ENCODE data around the gene LCN9. TPM values are rescaled to one million over a fixed set of nuclear protein-coding genes. Genes with fewer than 3 reads are reported as not detected.

The LCN9 gene
- total and polyA plus RNA-seq, 2 experiments from 2014 or later: not detected

DNA sequence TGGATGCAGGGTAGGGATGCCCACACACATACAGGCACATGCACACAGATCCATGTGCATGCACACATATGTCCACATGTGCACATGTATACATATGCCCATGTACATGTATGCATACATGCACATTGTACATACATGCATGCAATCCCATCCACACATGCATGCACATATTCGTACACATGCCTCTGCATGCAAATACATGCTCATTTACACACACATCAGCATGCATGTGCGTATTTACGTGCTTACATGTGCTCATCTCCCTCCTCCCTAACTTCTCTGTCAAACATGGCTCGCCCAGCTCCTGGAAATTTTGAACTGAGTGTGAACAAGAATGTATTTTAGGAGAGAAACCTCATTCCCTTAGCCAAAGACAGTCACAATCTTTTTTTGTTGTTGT, 45.1 kb downstream of the LCN9 start:
- Histone ChIP-seq H3K9me2 (ENCODE audit: insufficient read depth) (no peaks in the 10 kb centered on the region), H3K36me3 (ENCODE audit: insufficient read depth) (no peaks in the 10 kb centered on the region), H3K4me3 (no peak overlapping the region), H3K4me2 (no peak overlapping the region), H3F3A (replicated peaks; ENCODE audit: low read depth) (no peaks in the 10 kb centered on the region), H4K20me1 (replicated peaks; ENCODE audit: insufficient read depth) (no peaks in the 10 kb centered on the region), H3K79me2 (replicated peaks; ENCODE audit: insufficient read depth) (no peaks in the 10 kb centered on the region), H3K4me1 (ENCODE audit: insufficient read depth) (no peaks in the 10 kb centered on the region), H3K27ac (ENCODE audit: low read depth) (no peak overlapping the region), H2AFZ (no peak overlapping the region), H3K27me3 (ENCODE audit: insufficient read depth) (no peaks in the 10 kb centered on the region)
- no peaks in the 10 kb centered on the region for H3K9me3 Mint-ChIP-seq
- ATAC-seq (no peak), DNase-seq (ENCODE audit: low spot score) (no peak)
- peaks cover 3% of the 10 kb centered on the region; the same call in 2 of the 3 replicates for H3K4me1 Mint-ChIP-seq
- H3K27me3 Mint-ChIP-seq (ENCODE audit: insufficient read depth, low read depth, poor library complexity): peaks cover 13% of the 10 kb centered on the region
- H3K4me3 Mint-ChIP-seq: no peak overlapping the region
- H3K36me3 Mint-ChIP-seq (ENCODE audit: low read depth): no peaks in the 10 kb centered on the region
- TF ChIP-seq POLR2AphosphoS5 (IDR thresholded peaks at IDR 0.05; ENCODE audit: low read depth) (no peak), STAT1 (IDR thresholded peaks at IDR 0.05; ENCODE audit: unreplicated experiment) (no peak), ZNF331 (CRISPR knock-in tag; IDR thresholded peaks at IDR 0.05; ENCODE audit: low read depth) (no peak), ZNF114 (CRISPR knock-in tag; IDR thresholded peaks at IDR 0.05) (no peak), CREB1 (CRISPR knock-in tag; IDR thresholded peaks at IDR 0.05; ENCODE audit: low read depth) (no peak), EZH2phosphoT487 (IDR thresholded peaks at IDR 0.05; ENCODE audit: unreplicated experiment) (no peak), JUNB (IDR thresholded peaks at IDR 0.05; ENCODE audit: unreplicated experiment) (no peak), NANOG (IDR thresholded peaks at IDR 0.05; ENCODE audit: borderline replicate concordance) (no peak)
- TF ChIP-seq, protein P1, sequence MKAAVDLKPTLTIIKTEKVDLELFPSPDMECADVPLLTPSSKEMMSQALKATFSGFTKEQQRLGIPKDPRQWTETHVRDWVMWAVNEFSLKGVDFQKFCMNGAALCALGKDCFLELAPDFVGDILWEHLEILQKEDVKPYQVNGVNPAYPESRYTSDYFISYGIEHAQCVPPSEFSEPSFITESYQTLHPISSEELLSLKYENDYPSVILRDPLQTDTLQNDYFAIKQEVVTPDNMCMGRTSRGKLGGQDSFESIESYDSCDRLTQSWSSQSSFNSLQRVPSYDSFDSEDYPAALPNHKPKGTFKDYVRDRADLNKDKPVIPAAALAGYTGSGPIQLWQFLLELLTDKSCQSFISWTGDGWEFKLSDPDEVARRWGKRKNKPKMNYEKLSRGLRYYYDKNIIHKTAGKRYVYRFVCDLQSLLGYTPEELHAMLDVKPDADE (IDR thresholded peaks at IDR 0.05): no peak
- TF ChIP-seq, protein P2, sequence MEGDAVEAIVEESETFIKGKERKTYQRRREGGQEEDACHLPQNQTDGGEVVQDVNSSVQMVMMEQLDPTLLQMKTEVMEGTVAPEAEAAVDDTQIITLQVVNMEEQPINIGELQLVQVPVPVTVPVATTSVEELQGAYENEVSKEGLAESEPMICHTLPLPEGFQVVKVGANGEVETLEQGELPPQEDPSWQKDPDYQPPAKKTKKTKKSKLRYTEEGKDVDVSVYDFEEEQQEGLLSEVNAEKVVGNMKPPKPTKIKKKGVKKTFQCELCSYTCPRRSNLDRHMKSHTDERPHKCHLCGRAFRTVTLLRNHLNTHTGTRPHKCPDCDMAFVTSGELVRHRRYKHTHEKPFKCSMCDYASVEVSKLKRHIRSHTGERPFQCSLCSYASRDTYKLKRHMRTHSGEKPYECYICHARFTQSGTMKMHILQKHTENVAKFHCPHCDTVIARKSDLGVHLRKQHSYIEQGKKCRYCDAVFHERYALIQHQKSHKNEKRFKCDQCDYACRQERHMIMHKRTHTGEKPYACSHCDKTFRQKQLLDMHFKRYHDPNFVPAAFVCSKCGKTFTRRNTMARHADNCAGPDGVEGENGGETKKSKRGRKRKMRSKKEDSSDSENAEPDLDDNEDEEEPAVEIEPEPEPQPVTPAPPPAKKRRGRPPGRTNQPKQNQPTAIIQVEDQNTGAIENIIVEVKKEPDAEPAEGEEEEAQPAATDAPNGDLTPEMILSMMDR (conservative IDR thresholded peaks at IDR 0.05; ENCODE audit: low read depth in 2 of 2): no peak
- TF ChIP-seq, protein P3, sequence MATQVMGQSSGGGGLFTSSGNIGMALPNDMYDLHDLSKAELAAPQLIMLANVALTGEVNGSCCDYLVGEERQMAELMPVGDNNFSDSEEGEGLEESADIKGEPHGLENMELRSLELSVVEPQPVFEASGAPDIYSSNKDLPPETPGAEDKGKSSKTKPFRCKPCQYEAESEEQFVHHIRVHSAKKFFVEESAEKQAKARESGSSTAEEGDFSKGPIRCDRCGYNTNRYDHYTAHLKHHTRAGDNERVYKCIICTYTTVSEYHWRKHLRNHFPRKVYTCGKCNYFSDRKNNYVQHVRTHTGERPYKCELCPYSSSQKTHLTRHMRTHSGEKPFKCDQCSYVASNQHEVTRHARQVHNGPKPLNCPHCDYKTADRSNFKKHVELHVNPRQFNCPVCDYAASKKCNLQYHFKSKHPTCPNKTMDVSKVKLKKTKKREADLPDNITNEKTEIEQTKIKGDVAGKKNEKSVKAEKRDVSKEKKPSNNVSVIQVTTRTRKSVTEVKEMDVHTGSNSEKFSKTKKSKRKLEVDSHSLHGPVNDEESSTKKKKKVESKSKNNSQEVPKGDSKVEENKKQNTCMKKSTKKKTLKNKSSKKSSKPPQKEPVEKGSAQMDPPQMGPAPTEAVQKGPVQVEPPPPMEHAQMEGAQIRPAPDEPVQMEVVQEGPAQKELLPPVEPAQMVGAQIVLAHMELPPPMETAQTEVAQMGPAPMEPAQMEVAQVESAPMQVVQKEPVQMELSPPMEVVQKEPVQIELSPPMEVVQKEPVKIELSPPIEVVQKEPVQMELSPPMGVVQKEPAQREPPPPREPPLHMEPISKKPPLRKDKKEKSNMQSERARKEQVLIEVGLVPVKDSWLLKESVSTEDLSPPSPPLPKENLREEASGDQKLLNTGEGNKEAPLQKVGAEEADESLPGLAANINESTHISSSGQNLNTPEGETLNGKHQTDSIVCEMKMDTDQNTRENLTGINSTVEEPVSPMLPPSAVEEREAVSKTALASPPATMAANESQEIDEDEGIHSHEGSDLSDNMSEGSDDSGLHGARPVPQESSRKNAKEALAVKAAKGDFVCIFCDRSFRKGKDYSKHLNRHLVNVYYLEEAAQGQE (IDR thresholded peaks at IDR 0.05; ENCODE audit: unreplicated experiment): no peak
- no peak overlapping the region for H3K27ac Mint-ChIP-seq
